NCI-H1930 (cell line): Measurements from ENCODE around the gene CMTM6.
"Not testable (repeated sequence)": the region's sequence is repeated elsewhere in the genome, so short reads cannot be mapped to it uniquely, and the experiment has no call there.

ENCODE experiments used
- DNase-seq, 2 experiments: peaks; one replicate each; lab custom pipeline; 2025; lab: John Stamatoyannopoulos, UW

The CMTM6 gene

DNA sequence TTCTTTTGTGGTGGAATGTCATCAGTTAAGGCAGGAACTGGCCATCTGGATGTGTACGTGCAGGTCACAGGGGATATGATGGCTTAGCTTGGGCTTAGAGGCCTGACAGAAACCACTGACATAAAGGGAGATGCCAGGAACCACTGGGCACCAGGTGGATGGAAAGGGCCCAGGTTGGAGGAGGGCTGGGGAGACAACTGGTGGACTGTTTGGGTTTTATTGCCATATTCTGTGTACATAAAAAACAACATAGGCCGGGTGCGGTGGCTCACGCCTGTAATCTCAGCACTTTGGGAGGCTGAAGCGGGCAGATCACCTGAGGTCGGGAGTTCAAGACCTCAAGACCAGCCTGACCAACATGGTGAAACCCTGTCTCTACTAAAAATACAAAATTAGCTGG is 35.8 kb downstream of the CMTM6 start:
- DNase-seq, result not testable (repeated sequence)

GRCh38 chr3:32464726-32465125 is 37.9 kb downstream of the CMTM6 start:
- not testable (repeated sequence) for DNase-seq

DNA sequence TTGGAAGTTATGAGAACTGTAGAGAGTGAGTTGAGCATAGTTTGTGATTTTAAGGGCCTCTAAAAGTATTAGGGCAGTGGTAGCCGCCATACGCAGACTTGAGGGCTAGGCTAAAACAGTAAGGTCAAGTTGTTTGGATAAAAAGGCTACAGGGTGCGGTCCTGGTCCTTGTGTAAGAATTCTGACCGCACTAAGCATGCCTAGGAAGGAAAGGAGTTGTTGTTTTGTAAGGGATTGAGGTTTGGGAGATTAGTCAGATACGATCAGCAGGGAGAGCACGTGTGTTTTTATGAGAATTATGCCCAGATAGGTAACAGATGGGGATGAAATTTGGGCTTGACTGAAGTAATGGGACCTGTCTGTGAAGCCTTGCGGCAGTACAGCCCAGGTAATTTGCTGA is 39.2 kb downstream of the CMTM6 start:
- DNase-seq, result not testable (repeated sequence)

GRCh38 chr3:32462191-32462986 is 40.3 kb downstream of the CMTM6 start:
- DNase-seq, result not testable (repeated sequence)

DNA sequence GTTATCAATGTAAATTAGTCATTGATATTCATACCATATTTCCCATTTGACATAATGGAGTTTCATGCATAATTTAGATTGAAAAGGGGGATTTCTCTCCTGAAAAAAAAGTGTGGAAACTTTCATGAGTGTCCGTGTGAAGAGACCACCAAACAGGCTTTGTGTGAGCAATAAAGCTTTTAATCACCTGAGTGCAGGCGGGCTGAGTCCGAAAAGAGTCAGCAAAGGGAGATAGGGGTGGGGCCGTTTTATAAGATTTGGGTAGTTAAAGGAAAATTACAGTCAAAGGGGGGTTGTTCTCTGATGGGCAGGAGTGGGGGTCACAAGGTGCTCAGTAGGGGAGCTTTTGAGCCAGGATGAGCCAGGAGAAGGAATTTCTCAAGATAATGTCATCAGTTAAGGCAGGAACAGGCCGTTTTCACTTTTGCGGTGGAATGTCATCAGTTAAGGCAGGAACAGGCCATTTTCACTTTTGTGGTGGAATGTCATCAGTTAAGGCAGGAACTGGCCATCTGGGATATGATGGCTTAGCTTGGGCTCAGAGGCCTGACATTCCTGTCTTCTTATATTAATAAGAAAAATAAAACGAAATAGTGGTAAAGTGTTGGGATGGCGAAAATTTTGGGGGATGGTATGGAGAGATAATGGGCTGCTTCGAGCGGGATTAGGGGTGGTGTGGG is 41.7 kb downstream of the CMTM6 start:
- DNase-seq, result not testable (repeated sequence)

DNA sequence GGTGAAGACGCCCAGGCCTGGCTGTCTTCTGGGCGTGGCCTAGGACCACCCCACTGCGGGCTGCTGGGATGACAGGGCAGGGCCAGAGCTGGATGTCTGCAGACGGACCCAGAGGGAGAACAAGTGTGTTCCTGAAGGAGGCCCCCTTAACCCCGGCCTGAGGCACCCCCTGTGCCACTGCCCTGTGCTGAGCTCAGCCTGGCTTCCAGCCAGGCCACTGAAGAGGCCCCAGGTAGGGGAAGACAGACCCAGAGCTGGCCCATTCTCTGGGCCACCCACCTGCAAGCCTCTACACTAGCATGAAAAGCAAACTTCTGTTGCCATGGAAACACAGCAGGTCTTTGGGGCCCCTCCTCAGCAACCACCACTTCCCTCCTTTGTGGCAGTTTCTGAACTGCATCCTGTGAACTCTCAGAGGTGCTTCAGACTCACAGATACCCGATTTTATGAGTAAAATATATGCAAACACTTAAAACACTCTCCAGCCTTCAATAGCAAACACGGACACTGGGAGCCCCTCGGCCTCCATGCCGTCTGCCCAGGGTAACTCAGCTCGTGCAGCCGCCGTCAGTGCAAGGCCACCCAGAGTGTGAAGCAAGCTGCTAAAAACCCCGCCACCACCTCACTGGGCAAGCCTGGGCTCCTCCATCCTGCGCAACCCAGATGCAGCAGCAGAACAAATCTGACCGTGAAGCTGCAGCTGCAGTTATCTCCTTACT is 42.5 kb downstream of the CMTM6 start:
- DNase-seq, result no peak

DNA sequence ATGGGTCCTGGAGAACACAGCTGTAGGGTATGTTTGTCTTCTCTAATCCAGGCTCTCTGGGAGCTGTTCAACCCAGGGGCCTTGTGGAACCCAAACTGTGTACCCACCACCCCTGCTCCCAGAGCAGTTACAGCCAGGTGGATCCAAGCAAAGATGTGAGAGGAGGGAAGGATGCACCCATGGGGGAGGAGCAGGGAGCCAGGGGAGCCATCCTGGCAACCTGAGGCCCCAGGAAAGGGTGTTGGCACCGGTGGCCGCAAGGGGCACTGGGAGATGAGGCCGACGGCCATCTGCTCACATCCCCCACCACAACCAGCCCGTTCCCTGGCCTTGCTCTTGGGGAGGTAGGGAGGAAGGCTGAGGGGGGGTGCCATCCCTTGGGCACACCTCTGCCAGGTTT is 43.2 kb downstream of the CMTM6 start:
- no peak for DNase-seq

DNA sequence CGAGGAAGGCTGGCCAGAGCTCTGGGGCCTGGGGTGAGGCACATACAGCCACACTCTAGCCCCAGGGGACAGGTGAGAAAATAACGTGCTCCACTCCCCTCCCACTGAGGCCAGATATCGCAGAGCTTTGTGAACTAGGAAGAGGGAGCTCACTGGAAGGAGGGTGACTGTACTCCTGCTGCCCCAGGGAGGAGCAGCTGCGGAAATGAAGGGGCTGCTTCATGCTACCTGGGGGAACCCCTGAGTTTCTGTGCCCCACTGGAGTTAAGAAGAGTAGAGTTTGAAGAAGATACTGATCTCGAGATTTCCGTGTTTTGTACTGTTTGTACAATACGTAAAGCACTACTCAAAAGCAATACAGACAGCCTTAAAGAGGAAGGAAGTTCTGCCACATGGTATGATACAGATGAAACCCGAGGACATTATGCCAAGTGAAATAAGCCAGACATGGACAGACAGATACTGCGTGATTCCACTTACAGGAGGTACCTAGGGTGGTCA is 44.6 kb downstream of the CMTM6 start:
- no peak for DNase-seq

DNA sequence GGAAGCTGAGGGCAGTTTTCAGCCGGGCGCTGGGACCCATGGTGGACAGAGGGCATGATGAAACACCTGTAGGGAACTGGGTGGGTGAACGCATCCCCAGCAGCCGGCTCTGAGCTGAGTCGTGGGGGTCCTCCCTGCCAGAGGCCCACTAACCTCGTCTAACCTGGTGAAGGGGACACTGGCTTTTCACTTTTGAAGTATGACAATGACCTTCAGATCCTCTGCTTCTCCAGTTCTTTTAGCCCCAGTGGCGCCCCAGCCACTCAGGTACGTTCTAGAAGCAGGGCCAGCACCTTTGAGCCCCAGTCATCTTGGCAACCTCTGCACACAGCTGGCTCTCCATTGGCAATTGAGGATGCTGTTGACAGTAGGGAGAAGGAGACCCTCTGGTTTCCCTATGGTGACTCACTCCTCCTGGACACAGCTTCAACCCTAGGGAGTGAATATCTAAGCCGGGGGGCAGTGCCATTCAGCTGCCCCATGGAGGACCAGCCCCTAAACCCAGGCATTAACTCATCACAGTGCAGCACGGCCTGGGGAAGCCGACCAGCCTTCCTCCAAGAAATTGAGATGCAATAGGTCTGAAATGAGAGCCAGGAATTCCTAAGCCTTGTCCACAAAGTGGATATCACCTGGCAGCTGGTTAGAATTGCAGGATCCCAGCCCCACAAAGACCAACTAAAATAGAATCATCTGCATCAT is 46.1 kb downstream of the CMTM6 start:
- no peak for DNase-seq

GRCh38 chr3:32455609-32456428 is 46.8 kb downstream of the CMTM6 start:
- no peak for DNase-seq

GRCh38 chr3:32454731-32455608 is 47.7 kb downstream of the CMTM6 start:
- DNase-seq, result no peak

DNA sequence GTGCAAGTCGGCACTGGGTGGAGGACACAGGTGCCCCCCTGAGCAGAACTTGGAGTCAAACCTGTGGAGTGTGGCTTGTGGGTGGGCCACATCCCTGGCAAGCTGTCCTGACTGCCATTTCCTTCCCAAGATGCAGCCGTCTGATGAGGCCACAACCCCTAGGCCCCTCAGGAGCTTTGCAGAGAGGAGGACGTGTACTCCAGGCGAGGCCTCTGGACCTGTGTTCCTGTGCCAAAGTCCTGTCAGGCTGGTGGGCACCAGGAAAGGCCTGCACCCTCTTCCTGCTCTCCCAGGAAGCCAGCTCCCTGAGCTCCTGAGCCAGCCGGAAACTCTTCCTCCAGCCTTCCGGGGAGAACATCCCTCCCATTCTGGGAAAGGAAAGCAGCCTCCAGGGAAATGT is 48.5 kb downstream of the CMTM6 start:
- DNase-seq, result no peak

GRCh38 chr3:32453346-32453745 is 49.3 kb downstream of the CMTM6 start:
- DNase-seq, result no peak

DNA sequence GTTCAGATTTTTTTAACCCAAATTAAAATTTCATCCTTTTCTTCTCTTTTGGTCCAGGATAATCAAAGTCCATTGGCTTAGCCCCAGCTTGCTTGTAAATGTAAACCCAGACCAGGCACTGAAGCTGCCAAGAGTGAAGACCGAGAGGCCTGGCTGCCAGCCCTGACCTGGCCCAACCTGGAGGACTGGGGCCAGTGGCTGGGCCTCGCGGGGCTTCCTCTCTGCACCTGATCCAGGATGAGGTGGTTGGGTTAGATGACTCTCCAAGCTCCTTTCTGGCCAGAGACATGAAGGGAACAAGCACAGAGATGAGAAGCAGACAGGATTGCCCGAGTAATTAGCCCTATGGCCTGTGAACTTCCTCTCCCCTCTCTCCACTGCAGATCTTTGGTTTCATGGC is 50.6 kb downstream of the CMTM6 start:
- DNase-seq, result no peak

DNA sequence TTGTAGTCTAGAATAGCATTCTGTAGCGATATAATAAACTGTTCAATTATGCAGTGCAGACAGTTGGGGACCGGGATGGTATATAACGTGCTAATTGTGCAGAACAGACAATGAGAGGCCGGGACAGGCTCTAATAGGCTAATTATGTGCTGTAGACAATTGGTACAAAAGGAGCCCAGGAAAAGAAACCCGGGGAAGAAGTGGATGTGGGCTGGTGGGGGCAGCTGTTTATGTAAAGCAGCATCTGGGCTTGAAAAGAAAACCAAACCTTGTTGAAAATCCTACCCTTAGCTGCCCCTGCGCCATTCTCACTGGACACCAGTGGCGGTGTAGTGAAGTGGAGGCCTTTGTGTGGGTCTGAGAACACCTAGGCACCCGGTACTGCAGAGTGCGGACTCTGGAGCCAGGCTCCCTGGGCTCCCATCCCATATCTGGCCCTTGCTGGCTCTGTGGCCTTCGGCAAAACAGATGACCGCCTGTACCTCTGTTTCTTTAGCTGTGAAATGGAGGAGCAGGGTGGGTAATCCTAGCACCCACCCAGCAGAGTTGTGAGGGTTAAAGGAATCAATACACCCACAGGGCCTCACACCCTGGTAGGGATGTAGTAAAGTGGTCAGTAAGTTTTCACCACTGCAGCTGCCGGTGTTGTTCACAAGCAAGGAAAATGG is 51.5 kb downstream of the CMTM6 start:
- DNase-seq, result no peak

- DNase-seq, result no peak
Observed at GRCh38 chr3:32450426-32450825, 52.2 kb downstream of the CMTM6 start.

DNA sequence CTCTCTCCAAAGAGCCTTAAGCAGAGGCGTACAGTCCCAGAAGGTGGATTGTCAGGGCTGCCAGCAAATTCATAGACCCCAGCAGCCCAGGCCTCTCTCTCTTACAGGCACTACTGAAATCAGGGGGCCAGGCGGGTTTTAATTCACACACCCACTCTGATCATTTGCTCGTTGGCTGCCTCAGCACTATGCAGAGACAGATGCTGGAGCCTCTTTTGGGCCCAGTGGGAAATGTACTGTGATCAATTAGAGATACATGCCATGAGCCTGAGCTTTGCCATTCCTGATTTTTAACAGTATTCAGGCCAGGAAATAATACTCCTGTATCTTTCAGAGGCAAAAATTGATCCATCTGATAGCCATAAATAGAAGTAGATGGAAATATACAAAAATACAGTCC is 53.0 kb downstream of the CMTM6 start:
- DNase-seq, result no peak

DNA sequence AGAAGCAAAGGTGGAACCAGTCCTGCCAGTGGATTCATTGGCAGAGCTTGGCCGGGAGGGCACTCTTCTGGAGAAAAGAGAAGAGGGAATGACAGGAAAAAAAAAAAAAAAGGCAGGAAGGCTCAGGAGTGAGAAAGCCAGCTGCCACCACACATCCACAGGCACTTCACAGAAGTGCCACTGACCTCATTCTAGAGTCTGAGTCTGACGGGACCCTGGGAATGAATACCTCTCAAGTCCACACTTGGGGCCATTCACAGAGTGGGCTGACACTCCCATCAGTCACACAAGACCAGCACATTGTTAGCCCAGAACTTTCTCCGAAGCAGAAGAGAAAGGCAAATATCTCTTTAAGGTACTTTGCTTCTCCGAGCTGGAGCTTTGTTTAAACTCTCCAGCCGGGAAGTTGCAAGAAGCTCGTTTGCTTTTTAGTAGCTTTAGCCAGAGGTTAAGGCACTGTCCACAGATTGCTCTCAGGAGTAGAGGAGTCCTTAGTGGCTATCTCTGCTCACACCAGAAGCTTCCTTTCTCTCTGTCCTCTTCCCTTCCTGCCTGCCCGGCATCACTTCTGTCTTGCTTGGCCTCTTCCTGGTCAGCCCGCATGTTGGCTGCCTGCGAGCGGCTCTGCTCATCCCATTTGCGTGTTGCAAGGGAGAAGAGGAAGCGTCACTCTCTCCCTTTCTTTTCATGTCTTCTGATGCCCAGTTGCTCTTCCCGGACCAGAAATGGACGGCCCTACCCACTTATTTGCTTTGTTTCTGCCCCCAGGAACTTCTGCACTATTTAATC is 53.8 kb downstream of the CMTM6 start:
- DNase-seq, result no peak

DNA sequence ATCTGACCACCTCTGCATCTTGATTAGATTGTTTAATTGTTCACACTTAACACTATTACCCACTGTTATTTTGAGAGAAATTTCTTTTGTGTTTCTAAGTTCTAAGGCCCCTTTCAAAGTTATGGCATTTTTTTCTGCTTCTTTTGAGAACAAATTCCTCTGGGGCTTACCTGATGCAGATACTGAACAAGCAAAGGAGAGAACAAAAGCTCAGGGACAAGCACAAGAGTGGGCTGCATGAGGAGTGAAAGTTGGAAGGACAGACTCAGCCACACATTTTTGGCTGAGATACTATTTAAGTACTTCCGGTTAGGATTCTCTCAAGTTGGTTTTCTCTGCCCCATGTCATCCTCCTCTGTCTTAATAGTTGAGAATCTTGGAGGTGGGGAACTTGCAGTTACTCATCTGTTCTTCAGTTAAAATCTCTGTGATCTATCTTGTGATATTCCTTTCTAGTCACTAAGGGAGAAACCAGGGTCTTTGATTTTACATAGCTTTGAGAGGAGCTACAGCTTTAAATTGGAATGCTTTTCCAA is 54.7 kb downstream of the CMTM6 start:
- DNase-seq, result no peak
